Thoracic aorta (tissue), 2 donors: ENCODE results near the gene CPT1B. TPM values are rescaled to one million over a fixed set of nuclear protein-coding genes. Genes with fewer than 3 reads are reported as not detected.
"Not testable (repeated sequence)": the region's sequence is repeated elsewhere in the genome, so short reads cannot be mapped to it uniquely, and the experiment has no call there.

ENCODE experiments used
- ATAC-seq: fragments of 150-250 bp; one replicate; pipeline ENCODE4 v1.8.0; 2017; ENCODE audit warnings: low read depth; ENCODE audit not compliant: insufficient number of reproducible peaks, low FRiP score
- DNase-seq: peaks from one replicate; pipeline ENCODE4 v3.0.0-alpha.2; 2020; ENCODE audit warnings: low spot score
- H3K27ac ChIP-seq, 2 donors: fragments of 200-600 bp; sonication (generic); 1 replicate in 1 of 2; 2 replicates in 1 of 2; pipeline ENCODE4 v1.5.1; 2016; ENCODE audit warnings: mild to moderate bottlenecking in 2 of 2, moderate library complexity in 2 of 2
- H3K27me3 ChIP-seq: fragments of 200-600 bp; sonication (generic); replicated peaks from 2 replicates; pipeline ENCODE4 v1.6.0; 2016; ENCODE audit warnings: mild to moderate bottlenecking; ENCODE audit not compliant: insufficient read depth
- H3K36me3 ChIP-seq: fragments of 200-600 bp; sonication (generic); one replicate; pipeline ENCODE4 v1.5.1; 2016
- H3K4me1 ChIP-seq, 2 donors: fragments of 200-600 bp; sonication (generic); 1 replicate in 1 of 2; 2 replicates in 1 of 2; pipeline versions ENCODE4 v1.5.1 to v1.6.0; 2016; ENCODE audit warnings: low read depth in 2 of 2, mild to moderate bottlenecking in 1 of 2; ENCODE audit not compliant: control insufficient read depth in 1 of 2
- H3K4me3 ChIP-seq: fragments of 200-600 bp; sonication (generic); 2 replicates; pipeline ENCODE4 v1.5.1; 2016; ENCODE audit warnings: mild to moderate bottlenecking
- H3K9me3 ChIP-seq: fragments of 200-600 bp; sonication (generic); 2 replicates; pipeline ENCODE4 v1.5.1; 2016
- total RNA-seq, 2 donors: library from RNA; depleted of rRNA; stranded (reverse); fragments of >200 nt; gene quantifications; one replicate each; pipeline versions ENCODE4 v1.1.0 to v1.2.3, GENCODE V29; 2016
- TF ChIP-seq, protein P1 (sequence below): fragments of 200-600 bp; sonication (generic); IDR thresholded peaks from one replicate; pipeline ENCODE4 v1.5.1; 2019; ENCODE audit warnings: antibody characterized with exemption

Gene CPT1B
- total RNA-seq, 2 donors from 2014 or later = 14.6 to 21.4 TPM

DNA sequence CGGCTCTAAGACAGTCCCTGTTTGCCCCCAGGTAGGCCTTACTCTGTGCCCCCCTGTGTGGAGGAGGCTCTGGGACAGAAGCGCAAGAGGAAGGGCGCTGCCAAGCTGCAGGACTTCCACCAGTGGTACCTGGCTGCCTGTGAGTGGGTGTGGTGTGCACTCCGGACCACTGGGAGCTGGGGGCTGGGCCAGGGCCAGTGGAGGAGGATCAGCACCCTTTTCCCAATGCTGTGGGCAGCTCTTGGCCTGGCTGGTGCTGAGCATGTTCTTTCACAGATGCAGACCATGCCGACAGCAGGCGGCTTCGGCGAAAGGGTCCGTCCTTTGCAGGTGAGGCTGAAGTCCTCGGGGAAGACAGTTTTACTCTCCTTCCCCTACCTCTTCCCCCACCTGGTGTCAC lies 56.5 kb downstream of the CPT1B start:
- no peak overlapping the region for H3K4me3 ChIP-seq
- no peaks in the 10 kb centered on the region for H3K27me3 ChIP-seq
- no peak overlapping the region for H3K27ac ChIP-seq
- peaks cover 10 to 14% of the 10 kb centered on the region in 2 donors for H3K4me1 ChIP-seq
- H3K36me3 ChIP-seq = peaks cover 58% of the 10 kb centered on the region
- no peak for ATAC-seq
- DNase-seq = no peak
- H3K9me3 ChIP-seq = no peaks in the 10 kb centered on the region
- TF ChIP-seq, protein P1, sequence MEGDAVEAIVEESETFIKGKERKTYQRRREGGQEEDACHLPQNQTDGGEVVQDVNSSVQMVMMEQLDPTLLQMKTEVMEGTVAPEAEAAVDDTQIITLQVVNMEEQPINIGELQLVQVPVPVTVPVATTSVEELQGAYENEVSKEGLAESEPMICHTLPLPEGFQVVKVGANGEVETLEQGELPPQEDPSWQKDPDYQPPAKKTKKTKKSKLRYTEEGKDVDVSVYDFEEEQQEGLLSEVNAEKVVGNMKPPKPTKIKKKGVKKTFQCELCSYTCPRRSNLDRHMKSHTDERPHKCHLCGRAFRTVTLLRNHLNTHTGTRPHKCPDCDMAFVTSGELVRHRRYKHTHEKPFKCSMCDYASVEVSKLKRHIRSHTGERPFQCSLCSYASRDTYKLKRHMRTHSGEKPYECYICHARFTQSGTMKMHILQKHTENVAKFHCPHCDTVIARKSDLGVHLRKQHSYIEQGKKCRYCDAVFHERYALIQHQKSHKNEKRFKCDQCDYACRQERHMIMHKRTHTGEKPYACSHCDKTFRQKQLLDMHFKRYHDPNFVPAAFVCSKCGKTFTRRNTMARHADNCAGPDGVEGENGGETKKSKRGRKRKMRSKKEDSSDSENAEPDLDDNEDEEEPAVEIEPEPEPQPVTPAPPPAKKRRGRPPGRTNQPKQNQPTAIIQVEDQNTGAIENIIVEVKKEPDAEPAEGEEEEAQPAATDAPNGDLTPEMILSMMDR = no peak

DNA sequence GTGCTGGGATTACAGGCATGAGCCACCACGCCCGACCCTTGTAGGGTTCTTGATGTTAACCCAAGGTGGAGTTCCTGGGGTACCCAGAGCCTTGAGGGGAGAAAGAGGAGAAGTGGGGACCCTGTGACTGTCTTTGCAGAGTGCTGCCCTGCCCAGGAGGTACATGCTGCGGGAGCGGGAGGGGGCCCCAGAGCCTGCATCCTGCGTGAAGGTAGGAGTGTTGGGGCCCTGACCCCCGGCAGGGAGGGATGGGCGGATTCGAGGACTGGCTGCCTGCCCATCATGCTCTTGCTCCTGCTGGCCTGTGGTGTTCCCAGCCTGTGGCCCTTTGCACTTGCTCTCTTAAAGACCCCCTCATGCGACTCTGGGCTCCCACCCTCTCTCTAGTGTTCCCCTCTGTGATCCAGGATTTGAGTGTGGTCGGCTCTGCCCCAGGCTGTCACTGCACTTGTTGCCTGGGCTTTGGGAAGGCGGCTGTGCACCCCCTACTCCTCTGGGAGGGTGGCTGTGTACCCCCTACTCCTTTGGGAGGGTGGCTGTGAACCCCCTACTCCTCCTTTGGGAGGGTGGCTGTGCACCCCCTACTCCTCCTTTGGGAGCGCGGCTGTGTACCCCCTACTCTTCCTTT lies 57.3 kb downstream of the CPT1B start:
- H3K9me3 ChIP-seq = no peaks in the 10 kb centered on the region
- TF ChIP-seq, protein P1 = no peak
- H3K27me3 ChIP-seq = no peaks in the 10 kb centered on the region
- peaks cover 61% of the 10 kb centered on the region for H3K36me3 ChIP-seq
- ATAC-seq (no peak), DNase-seq (no peak)
- H3K4me1 ChIP-seq = peaks cover 10 to 11% of the 10 kb centered on the region in 2 donors
- H3K27ac ChIP-seq = no peak overlapping the region
- no peak overlapping the region for H3K4me3 ChIP-seq

DNA sequence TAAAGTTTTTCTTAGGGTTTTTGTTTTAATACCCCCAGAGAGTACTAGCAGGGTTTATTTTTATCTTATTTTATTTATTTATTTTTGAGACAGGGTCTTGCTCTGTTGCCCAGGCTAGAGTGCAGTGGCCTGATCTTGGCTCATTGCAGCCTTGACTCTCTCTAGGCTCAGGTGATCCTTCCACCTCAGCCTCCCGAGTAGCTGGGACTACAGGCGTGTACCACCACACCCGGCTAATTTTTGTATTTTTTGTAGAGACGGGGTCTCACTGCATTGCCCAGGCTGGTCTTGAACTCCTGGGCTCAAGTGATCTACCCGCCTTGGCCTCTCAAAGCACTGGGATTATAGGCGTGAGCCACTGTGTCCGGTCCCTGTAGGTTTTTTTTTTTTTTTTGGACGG lies 58.0 kb downstream of the CPT1B start:
- H3K27ac ChIP-seq, ATAC-seq, H3K27me3 ChIP-seq, H3K9me3 ChIP-seq, DNase-seq, H3K4me3 ChIP-seq: not testable (repeated sequence)
- Histone ChIP-seq H3K4me1 (peaks cover 10 to 11% of the 10 kb centered on the region in 2 donors), H3K36me3 (peaks cover 61% of the 10 kb centered on the region)

DNA sequence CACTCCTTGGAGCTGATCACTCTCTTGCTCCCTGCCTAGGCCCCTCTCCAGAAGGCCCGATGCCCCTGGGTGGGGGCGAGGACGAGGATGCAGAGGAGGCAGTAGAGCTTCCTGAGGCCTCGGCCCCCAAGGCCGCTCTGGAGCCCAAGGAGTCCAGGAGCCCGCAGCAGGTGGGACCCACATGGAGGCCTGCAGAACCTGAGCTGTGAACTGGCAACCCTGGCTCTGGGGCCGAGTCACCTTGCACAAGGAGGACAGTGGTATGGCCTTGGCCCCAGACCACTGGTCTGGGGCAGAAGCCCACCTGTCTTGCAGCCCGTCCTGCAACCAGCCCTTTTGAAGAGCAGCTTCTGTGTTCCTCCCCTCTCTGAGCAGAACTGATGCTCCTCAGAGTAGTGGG lies 59.1 kb downstream of the CPT1B start:
- peaks cover 61% of the 10 kb centered on the region for H3K36me3 ChIP-seq
- no peaks in the 10 kb centered on the region for H3K27me3 ChIP-seq
- H3K4me1 ChIP-seq = peaks cover under 1 to 2% of the 10 kb centered on the region in 2 donors
- H3K4me3 ChIP-seq = no peak overlapping the region
- H3K27ac ChIP-seq = no peak overlapping the region
- DNase-seq = no peak
- no peaks in the 10 kb centered on the region for H3K9me3 ChIP-seq
- TF ChIP-seq, protein P1 = no peak
- ATAC-seq = no peak

Other genes starting within 250 kb of the CPT1B start
- gene PPP6R2, start 235.1 kb downstream of the CPT1B start, total RNA-seq = 10 to 100 TPM; 61.2 to 73.6 TPM
- gene SBF1, start 103.4 kb downstream of the CPT1B start, total RNA-seq = 10 to 100 TPM; 72.9 to 99.9 TPM
- gene ADM2, start 96.9 kb downstream of the CPT1B start, total RNA-seq = under 1 TPM in 1 of 2 donors, not detected in 1; 0.14 TPM
- gene MIOX, start 91.6 kb downstream of the CPT1B start, total RNA-seq = not detected
- gene LMF2, start 70.7 kb downstream of the CPT1B start, total RNA-seq = 10 to 100 TPM; 61.9 to 87.6 TPM
- 10 to 100 TPM; 40.8 to 50.4 TPM for gene NCAPH2, start 70.2 kb downstream of the CPT1B start, total RNA-seq
- gene SCO2, start 52.8 kb downstream of the CPT1B start, total RNA-seq = 1 to 10 TPM; 3.5 to 4.5 TPM
- 10 to 100 TPM; 90.4 to 95.7 TPM for gene TYMP, start 48.4 kb downstream of the CPT1B start, total RNA-seq
- gene KLHDC7B, start 32.5 kb downstream of the CPT1B start, total RNA-seq = not detected
- not detected for gene SYCE3, start 15.5 kb downstream of the CPT1B start, total RNA-seq
- gene CHKB, start 4.4 kb upstream of the CPT1B start, total RNA-seq = 10 to 100 TPM; 52.6 to 78.7 TPM
- gene MAPK8IP2, start 22.4 kb upstream of the CPT1B start, total RNA-seq = under 1 TPM; 0.41 to 0.92 TPM
- gene ARSA, start 49.7 kb upstream of the CPT1B start, total RNA-seq = 10 to 100 TPM; 38.4 to 75.4 TPM
- 10 to 100 TPM; 10.7 to 14.3 TPM for gene SHANK3, start 94.4 kb upstream of the CPT1B start, total RNA-seq
- gene ACR, start 159.8 kb upstream of the CPT1B start, total RNA-seq = not detected
- gene RABL2B, start 205.2 kb upstream of the CPT1B start, total RNA-seq = 10 to 100 TPM; 14.7 to 19.9 TPM